ENCODE measurements around the gene WBP2.

The WBP2 gene

GRCh38 chr17:75846692-75847613, 8.2 kb downstream of the WBP2 start:
- DNase-seq = no peak

GRCh38 chr17:75845933-75846691, 9.0 kb downstream of the WBP2 start:
- DNase-seq = no peak

DNA sequence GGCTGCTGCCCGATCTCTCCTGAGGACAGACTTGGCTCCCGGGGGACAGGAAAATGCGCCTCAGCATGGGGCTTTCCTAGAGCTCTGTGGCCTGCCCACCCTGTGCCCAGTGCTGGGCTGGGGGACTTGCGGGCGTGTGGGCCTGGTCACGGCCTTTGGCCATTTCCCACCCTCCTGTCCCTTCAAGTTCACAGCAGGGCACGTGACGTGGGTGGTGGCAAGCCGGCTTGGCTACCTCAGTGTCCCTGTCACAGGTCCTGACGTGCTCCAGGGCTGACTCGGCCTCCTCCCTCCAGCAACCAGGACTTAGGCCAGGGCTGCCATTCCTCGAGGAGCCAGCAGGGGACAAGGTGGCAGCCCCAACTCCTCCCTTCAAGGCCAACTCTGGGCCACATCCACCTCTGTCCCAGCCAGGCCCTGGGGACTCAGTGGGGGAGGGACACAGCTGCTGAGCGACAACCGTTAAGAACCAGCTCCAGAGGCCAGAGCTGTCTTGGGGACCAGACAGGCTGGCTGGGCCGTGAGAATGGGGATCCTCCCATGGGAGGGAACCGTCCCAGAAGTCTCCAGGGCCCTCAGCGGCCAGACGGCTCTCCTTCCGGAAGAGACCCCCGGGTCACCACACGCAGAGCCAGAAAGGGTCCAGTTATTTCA, 9.9 kb downstream of the WBP2 start:
- DNase-seq = peak in 46 of 56 donors; percentile 12 to 77 (median 52)

GRCh38 chr17:75844530-75845057, 10.5 kb downstream of the WBP2 start:
- peak in 3 of 56 donors; percentile 44 to 74 (median 63) for DNase-seq

DNA sequence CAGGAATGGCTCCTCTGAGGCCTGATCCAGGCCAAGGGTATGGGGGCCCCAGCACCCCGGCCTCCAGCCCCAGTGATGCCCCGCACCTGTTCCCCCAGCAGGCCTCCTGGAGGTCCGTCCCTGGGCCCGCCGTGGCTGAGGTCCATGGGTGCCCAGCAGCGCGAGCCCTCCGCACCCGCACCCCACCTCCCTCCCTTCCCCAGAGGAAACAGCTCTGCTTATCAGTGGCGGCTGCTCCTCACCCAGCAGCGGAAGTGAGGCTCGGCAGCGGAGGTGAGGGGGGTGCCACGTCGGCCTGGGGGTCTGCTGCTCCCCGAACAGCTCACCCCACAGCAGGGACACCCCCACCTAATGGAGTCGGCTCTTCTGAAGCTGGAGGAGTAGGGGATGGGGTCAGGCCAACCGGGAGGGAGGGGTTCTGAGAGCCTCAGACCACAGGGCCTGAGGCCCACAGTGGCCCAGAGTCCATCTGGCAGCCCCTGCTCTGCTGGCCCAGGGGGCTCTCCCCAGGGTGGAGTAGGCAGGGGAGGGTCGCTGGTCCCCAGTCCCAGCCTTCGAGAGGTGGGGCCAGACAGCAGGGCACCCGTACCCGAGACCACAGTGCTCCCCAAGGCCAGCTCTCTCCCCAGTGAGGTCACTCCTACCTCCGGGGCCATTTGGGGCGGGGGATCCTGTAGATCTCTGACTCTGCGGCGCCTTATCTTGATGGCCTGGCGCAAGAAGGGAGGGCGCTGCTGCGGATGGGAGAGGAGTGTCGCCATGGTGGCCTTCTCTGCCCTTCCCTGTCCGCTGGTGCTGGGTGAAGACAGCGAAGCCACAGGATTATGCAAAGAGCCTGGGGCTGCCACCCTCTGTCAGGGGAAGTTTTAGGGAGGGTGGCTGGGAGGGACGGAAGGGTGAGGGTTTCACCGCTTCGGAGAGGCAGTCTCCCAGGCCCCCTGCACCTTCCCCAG, 11.3 kb downstream of the WBP2 start, which contains the start of gene UNC13D:
Gene UNC13D (minus strand): TSS at position 828 of the 953 bp plus-strand sequence. CDS start 67 bp downstream, at position 761.
- no peak for DNase-seq

- DNase-seq = no peak
Measured at GRCh38 chr17:75842963-75843576, 12.1 kb downstream of the WBP2 start.

DNA sequence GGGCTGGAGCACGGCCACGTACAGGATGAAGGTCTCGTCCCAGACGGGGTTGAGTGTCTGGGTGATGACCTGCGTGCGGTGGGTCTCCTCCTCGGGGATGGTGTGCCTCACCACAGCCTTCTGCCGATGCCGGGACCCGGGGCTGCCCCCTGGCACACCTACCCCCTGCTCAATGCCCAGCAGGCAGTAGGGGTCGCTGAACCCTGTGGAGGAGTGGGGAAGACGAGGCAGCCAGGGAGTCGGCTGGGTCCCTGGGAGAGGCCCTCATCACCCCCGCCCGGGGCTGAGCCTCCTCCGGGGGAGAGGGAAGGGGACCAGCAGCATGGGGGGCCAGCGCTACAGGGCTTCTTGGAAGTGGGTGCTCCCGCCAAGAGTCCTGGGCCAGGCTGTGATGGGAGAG, 12.7 kb downstream of the WBP2 start:
- no peak for DNase-seq

DNA sequence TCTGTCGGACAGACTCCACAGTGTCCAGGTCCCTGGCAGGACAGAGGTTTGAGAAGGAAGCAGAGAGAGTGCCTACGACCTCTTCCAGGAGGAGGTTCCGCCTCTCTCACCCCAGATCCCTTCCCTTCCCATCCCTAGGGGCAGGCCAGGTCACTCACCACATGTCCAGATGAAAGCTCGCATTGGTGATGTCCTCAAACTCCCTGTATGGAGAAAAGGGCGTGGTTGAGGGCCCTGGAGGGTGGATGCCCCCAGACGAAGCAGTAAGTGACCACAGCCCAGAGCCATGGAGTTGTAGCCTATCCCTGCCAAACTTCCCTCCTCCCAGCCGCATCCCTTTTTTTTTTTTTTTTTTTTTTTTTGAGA, 14.4 kb downstream of the WBP2 start:
- no peak for DNase-seq

DNA sequence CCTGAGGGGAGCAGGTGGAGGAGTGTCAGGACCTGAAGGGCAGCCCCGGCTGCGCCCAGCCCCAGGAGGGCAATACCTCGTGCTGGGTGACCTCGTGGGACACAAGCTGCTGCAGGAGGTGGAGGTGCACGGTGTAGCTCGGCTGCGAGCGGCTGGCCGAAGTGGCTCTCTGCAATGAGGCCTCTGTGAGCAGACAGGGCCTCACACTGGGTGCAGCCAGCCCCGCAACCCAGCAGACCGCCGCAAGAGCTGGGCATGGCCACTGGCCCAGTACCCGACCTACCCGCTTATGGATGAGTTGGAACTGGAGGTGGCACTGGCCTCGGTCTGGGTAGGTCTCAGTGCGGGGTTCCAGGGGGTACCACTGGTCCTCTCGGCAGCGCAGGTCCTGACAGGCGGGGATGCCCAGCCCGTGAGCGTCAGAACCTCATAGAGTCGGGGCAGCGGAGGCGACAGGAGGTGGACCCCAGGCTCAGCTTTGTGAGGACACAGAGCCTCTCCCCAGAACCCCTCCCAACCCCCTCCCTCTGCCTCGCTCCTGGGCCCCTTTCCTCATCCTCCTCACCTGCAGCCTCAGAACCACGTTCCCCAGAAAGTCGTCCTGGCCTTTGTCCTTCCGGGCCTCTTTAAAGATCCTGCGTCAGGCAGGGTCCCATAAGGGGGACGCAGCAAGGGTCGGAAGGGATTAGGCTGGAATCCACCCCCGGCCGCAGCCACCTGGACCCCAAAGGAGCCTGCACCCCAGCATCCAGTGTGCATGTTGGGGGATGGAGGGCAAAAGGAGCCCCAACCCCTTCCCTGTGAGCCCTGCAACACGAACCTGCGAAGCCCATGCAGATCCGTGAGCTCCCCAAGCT, 15.0 kb downstream of the WBP2 start:
- DNase-seq = no peak

DNA sequence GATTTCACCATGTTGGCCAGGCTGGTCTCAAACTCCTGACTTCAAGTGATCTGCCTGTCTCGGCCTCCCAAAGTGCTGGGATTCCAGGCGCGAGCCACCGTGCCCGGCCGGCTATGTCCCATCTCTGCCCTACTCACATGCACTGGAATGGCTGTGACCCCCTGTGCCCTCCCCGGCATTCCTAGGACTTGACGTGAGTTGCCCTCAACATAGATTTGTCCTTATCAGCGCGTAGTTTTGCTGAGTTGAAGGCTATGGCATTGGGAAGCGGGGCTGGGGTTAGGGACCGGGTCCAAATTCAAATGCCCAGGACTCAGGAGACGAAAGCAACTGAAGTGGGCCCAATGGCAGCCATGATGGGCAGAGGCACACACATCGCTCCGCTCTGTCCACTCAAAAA, 16.7 kb downstream of the WBP2 start:
- no peak for DNase-seq

DNA sequence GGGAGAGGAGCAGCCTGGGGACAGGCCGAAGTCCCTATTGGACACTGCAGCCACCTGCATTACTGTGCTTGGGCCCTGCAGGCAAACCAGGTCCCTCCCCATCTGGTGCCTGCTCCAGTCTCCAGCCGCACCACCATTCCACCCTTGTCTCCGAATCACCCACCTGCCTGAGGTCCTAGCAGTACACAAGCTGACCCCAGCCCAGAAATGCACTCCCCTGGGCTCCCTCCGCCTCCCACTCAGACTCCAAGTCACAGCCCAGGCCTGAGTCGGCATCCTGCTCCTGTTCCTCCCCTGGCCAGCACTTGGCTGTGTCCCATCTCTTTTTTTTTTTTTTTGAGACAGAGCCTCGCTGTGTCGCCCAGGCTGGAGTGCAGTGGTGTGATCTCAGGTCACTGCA, 17.2 kb downstream of the WBP2 start:
- no peak for DNase-seq

GRCh38 chr17:75836605-75837004, 18.5 kb downstream of the WBP2 start:
- DNase-seq = no peak

DNA sequence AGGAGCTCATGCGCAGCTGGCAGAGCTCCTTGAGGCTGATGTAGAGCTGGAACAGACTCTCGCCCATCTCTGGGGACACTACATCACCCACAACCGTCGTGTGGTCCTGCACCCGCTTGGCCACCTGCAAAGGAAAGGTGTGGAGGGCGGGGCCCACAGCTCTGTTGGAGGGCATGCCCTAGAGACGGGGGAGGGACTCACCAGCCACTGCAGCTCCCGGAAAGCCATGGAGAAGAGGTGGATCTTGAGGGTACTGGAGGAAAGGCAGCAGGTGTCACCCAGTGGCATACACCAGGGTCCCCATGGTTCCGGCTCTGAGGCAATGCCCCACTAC, 19.5 kb downstream of the WBP2 start:
- no peak for DNase-seq

- DNase-seq = peak in 1 of 56 donors; percentile 36
Measured at GRCh38 chr17:75834928-75835653, 20.0 kb downstream of the WBP2 start.

DNA sequence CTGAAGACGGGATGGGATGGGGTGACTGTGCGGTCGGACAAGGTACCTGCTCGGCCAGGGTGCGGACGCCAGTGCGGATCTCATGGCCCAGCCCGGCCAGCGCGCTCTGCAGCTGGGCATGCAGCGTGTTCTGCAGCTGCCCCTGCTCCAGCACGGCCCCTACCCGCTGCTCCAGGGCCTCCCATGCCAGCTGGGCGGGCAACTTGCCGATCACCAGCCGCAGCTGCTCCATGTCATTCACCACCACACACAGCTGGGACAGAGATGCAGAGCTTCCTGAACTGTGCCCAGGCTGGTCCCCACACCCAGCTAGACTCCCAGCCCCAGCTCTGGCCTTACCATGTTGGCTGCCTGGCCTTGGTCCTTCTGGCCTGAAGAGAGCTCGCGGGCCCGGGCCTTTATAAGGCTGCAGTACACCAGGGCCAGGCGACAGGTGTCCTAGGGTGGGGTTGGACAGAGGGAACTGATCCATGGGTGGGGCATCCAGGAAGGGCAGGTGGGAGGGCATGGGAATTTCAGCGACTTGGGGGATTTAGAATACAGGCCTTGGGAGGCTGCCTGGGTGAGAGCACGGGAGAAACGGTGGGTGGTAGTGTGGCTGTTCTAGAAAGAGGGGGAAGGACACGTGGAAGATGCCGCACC, 20.7 kb downstream of the WBP2 start:
- DNase-seq = peak in 37 of 56 donors; percentile 18 to 84 (median 51)

- no peak for DNase-seq
Measured at GRCh38 chr17:75832652-75833400, 22.3 kb downstream of the WBP2 start.

- DNase-seq = no peak
Measured at GRCh38 chr17:75832164-75832651, 22.9 kb downstream of the WBP2 start.

Measured in amygdala (tissue), 56 donors.